IMR-90 (cell line): ENCODE results near the gene COG7. TPM values are rescaled to one million over a fixed set of nuclear protein-coding genes. Genes with fewer than 3 reads are reported as not detected.

Experiments used
- ATAC-seq: fragments of 200-7000 bp; cut with Tn5 transposase; 2 replicates; pipeline ENCODE4 v1.9.1; 2020; ENCODE audit warnings: low read depth, mild to moderate bottlenecking, moderate library complexity
- BruUV-seq: library from RNA; stranded (reverse); fragments of 400-500 nt; replicated peaks from 2 replicates; lab custom pipeline; 2021; lab: Mats Ljungman, UMichigan
- CTCF ChIA-PET: fragments of 300-600 bp; formaldehyde crosslinking; extraction: SDS; loops from one replicate; lab custom pipeline; 2021; ENCODE audit warnings: antibody characterized with exemption; lab: Yijun Ruan, JAX
- POLR2A ChIA-PET: fragments of 300-600 bp; sonication (Branson Sonifier 250); formaldehyde crosslinking; loops from one replicate; lab custom pipeline; 2022; ENCODE audit warnings: antibody characterized with exemption; ENCODE audit not compliant: unreplicated experiment; lab: Charles Lee
- DNase-seq: peaks from one replicate; pipeline ENCODE4 v3.0.0; 2013
- H2AFZ ChIP-seq: replicated peaks from 2 replicates; pipeline ENCODE3; 2013; ENCODE audit warnings: low read length, mild to moderate bottlenecking; ENCODE audit not compliant: poor library complexity
- H2AK5ac ChIP-seq: 2 replicates; pipeline ENCODE4 v1.6.1; 2013; ENCODE audit warnings: low read depth, low read length, inconsistent platforms
- H2AK9ac ChIP-seq: replicated peaks from 2 replicates; pipeline ENCODE3; 2013; ENCODE audit warnings: mild to moderate bottlenecking, low read depth, low read length, moderate library complexity; ENCODE audit not compliant: poor library complexity
- H2BK120ac ChIP-seq: 2 replicates; pipeline ENCODE4 v1.6.1; 2013; ENCODE audit warnings: low read depth, low read length, inconsistent platforms
- H2BK15ac ChIP-seq: 3 replicates; pipeline ENCODE4 v1.6.1; 2013; ENCODE audit warnings: low read depth, low read length, inconsistent platforms
- H2BK20ac ChIP-seq: 2 replicates; pipeline ENCODE4 v1.6.1; 2013; ENCODE audit warnings: low read depth, mild to moderate bottlenecking, inconsistent platforms, low read length, moderate library complexity
- H2BK5ac ChIP-seq: 2 replicates; pipeline ENCODE4 v1.6.1; 2013; ENCODE audit warnings: mild to moderate bottlenecking, low read depth, low read length, inconsistent platforms; ENCODE audit not compliant: poor library complexity, severe bottlenecking
- H3K14ac ChIP-seq: replicated peaks from 2 replicates; pipeline ENCODE4 v1.6.1; 2013; ENCODE audit warnings: low read depth, low read length, inconsistent platforms
- H3K18ac ChIP-seq: 2 replicates; pipeline ENCODE4 v1.6.1; 2013; ENCODE audit warnings: low read depth, low read length, control low read depth
- H3K23ac ChIP-seq: 2 replicates; pipeline ENCODE4 v1.6.1; 2013; ENCODE audit warnings: low read depth, low read length, inconsistent platforms
- H3K27ac ChIP-seq: 2 replicates; pipeline ENCODE4 v1.5.1; 2013; ENCODE audit warnings: mild to moderate bottlenecking, control low read depth, low read length; ENCODE audit not compliant: insufficient read depth
- H3K27me3 ChIP-seq: 2 replicates; pipeline ENCODE4 v1.6.1; 2013; ENCODE audit warnings: low read length; ENCODE audit not compliant: control insufficient read depth, insufficient read depth
- H3K36me3 ChIP-seq: 2 replicates; pipeline ENCODE4 v1.6.1; 2013; ENCODE audit warnings: low read length, mixed read lengths; ENCODE audit not compliant: control insufficient read depth, insufficient read depth
- H3K4ac ChIP-seq: 2 replicates; pipeline ENCODE4 v1.6.1; 2013; ENCODE audit warnings: low read depth, low read length, inconsistent platforms
- H3K4me1 ChIP-seq: 2 replicates; pipeline ENCODE4 v1.6.1; 2013; ENCODE audit warnings: low read length, mixed read lengths; ENCODE audit not compliant: control insufficient read depth, insufficient read depth
- H3K4me2 ChIP-seq: 2 replicates; pipeline ENCODE4 v1.6.1; 2013; ENCODE audit warnings: low read depth, mild to moderate bottlenecking, control low read depth, low read length, moderate library complexity
- H3K4me3 ChIP-seq: 2 replicates; pipeline ENCODE4 v1.5.1; 2013; ENCODE audit warnings: low read depth, mild to moderate bottlenecking, control low read depth, low read length, moderate library complexity; ENCODE audit not compliant: insufficient read depth
- H3K56ac ChIP-seq: 2 replicates; pipeline ENCODE4 v1.6.1; 2013; ENCODE audit warnings: low read length, inconsistent platforms; ENCODE audit not compliant: insufficient read depth; ENCODE audit errors: extremely low read depth
- H3K79me1 ChIP-seq, 2 experiments: 2 replicates each; pipeline ENCODE4 v1.6.1; 2013; ENCODE audit warnings: low read length in 2 of 2, inconsistent platforms in 1 of 2, low read depth in 1 of 2
- H3K9ac ChIP-seq: 2 replicates; pipeline ENCODE4 v1.6.1; 2013; ENCODE audit warnings: low read depth, low read length, control low read depth
- H3K9me1 ChIP-seq: 2 replicates; pipeline ENCODE4 v1.6.1; 2013; ENCODE audit warnings: low read length, inconsistent platforms; ENCODE audit not compliant: insufficient read depth
- H3K9me3 ChIP-seq: 2 replicates; pipeline ENCODE4 v1.6.1; 2013; ENCODE audit warnings: low read length; ENCODE audit not compliant: control insufficient read depth, insufficient read depth
- H4K20me1 ChIP-seq: 2 replicates; pipeline ENCODE4 v1.6.1; 2013; ENCODE audit warnings: low read length, inconsistent platforms; ENCODE audit not compliant: insufficient read depth
- H4K5ac ChIP-seq: 2 replicates; pipeline ENCODE4 v1.6.1; 2013; ENCODE audit warnings: mild to moderate bottlenecking, low read depth, low read length, control low read depth
- H4K8ac ChIP-seq, 2 experiments: 2 replicates each; pipeline ENCODE4 v1.6.1; 2013; ENCODE audit warnings: low read depth in 2 of 2, low read length in 2 of 2, control low read depth in 1 of 2, inconsistent platforms in 1 of 2
- H4K91ac ChIP-seq: 2 replicates; pipeline ENCODE4 v1.6.1; 2013; ENCODE audit warnings: low read depth, low read length, inconsistent platforms; ENCODE audit not compliant: insufficient read depth
- BHLHE40 ChIP-seq: fragments of 150-350 bp; IDR thresholded peaks from 2 replicates; pipeline ENCODE4 v1.6.1; 2016; ENCODE audit warnings: mild to moderate bottlenecking, low read depth, low read length
- FOS ChIP-seq: fragments of 150-350 bp; IDR thresholded peaks from 2 replicates; pipeline ENCODE4 v1.6.1; 2016; ENCODE audit warnings: low read depth, low read length
- MXI1 ChIP-seq: IDR thresholded peaks from 2 replicates; pipeline ENCODE4 v1.6.1; 2012; ENCODE audit warnings: low read depth, mild to moderate bottlenecking, low read length, moderate library complexity, borderline replicate concordance
- WGBS, 2 experiments: methylation state at CpG; one replicate each; pipeline versions ENCODE4 v1.1.5 to v1.1.7; 2013; ENCODE audit warnings: missing lambda C conversion rate in 2 of 2; ENCODE audit not compliant: insufficient read length in 1 of 2; ENCODE audit errors: extremely low coverage in 2 of 2; 5-methylcytosine and 5-hydroxymethylcytosine counted together
- dilution Hi-C: fragments of 300-500 bp; cut with HindIII; formaldehyde crosslinking; loops from one replicate; pipeline ENCODE4 v1.14.3; 2018; ENCODE audit warnings: low sequenced_read_pairs; ENCODE audit not compliant: unreplicated experiment
- in situ Hi-C: fragments of 300-500 bp; cut with MboI; formaldehyde crosslinking; loops from 3 replicates; pipeline ENCODE4 v1.14.3; 2019; ENCODE audit warnings: low sequenced_read_pairs, inconsistent platforms, mixed read lengths
- intact Hi-C: fragments of 100-400 bp; cut with micrococcal nuclease; formaldehyde crosslinking; loops from 2 replicates; pipeline ENCODE4 v1.10.0; 2022
- polyA plus RNA-seq, 3 experiments: library from polyadenylated mRNA; depleted of rRNA; stranded (reverse); fragments of >200 nt; gene quantifications; 2 replicates each; pipeline ENCODE4 v1.2.3, GENCODE V29; 2012; ENCODE audit warnings: low replicate concordance in 1 of 3
- total RNA-seq: library from RNA; depleted of rRNA; stranded (reverse); fragments of >200 nt; gene quantifications from 2 replicates; pipeline ENCODE4 v1.2.3, GENCODE V29; 2012
- TF ChIP-seq, protein P1 (sequence below): fragments of 150-350 bp; IDR thresholded peaks from 2 replicates; pipeline ENCODE4 v1.6.1; 2016; ENCODE audit warnings: low read depth, mild to moderate bottlenecking, low read length, moderate library complexity, borderline replicate concordance

The COG7 gene
- total and polyA plus RNA-seq, 2 of the 4 experiments (the other 2 are of a cell fraction) = 28.5 to 43.7 TPM

- H3K27me3 ChIP-seq = no peaks in the 10 kb centered on the region
- no peak overlapping the region for H2AK5ac ChIP-seq
- H3K79me1 ChIP-seq = peaks cover 0 to 10% of the 10 kb centered on the region in 2 experiments; a peak in 1 of 4 replicates
- BruUV-seq = no TSS peak
- H2AK9ac ChIP-seq = peak overlapping the region; percentile 16
- H4K91ac ChIP-seq = no peak overlapping the region
- H3K4ac ChIP-seq = no peak overlapping the region
- WGBS, 2 experiments = 94% methylated on average over 10 of the region's 16 CpGs; no CpG with 5 or more reads in 1 of the 2 experiments
- ChIA-PET POLR2A (interaction anchor here (0.6 kb wide), 2 partner anchors 281 to 558 kb away, joined by 3 read pairs; no protein-coding TSS in a partner anchor), CTCF (interaction anchor here (0.6 to 1.5 kb wide), 11 partner anchors 9 to 533 kb away, joined by 3 to 7 read pairs (median 3); no protein-coding TSS in a partner anchor)
- no peaks in the 10 kb centered on the region for H3K4me1 ChIP-seq
- H3K23ac ChIP-seq = no peak overlapping the region
- DNase-seq (no peak), ATAC-seq (no peak)
- H2BK120ac ChIP-seq = no peak overlapping the region
- no peaks in the 10 kb centered on the region for H3K9me1 ChIP-seq
- TF ChIP-seq FOS = no peak
- TF ChIP-seq, protein P1, sequence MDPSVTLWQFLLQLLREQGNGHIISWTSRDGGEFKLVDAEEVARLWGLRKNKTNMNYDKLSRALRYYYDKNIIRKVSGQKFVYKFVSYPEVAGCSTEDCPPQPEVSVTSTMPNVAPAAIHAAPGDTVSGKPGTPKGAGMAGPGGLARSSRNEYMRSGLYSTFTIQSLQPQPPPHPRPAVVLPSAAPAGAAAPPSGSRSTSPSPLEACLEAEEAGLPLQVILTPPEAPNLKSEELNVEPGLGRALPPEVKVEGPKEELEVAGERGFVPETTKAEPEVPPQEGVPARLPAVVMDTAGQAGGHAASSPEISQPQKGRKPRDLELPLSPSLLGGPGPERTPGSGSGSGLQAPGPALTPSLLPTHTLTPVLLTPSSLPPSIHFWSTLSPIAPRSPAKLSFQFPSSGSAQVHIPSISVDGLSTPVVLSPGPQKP = no peak
- no peak for TF ChIP-seq MXI1
- no peak for TF ChIP-seq BHLHE40
- H3K4me3 ChIP-seq = no peak overlapping the region
- no peak overlapping the region for H3K4me2 ChIP-seq
- H2BK20ac ChIP-seq = no peak overlapping the region
- no peak overlapping the region for H4K8ac ChIP-seq
- in situ Hi-C loops = loop anchor here (10.0 kb wide), 2 partner anchors 249 to 539 kb away; partner anchors contain the start of gene SCNN1G
- H3K14ac ChIP-seq = no peak overlapping the region
- peaks cover 10% of the 10 kb centered on the region; the same call in 1 of the 2 replicates for H4K20me1 ChIP-seq
- no peak overlapping the region for H4K5ac ChIP-seq
- H2AFZ ChIP-seq = no peak overlapping the region
- no peak overlapping the region for H3K56ac ChIP-seq
- no peak overlapping the region for H3K18ac ChIP-seq
- no peak overlapping the region for H2BK15ac ChIP-seq
- peaks cover 47% of the 10 kb centered on the region for H3K36me3 ChIP-seq
- no peak overlapping the region for H2BK5ac ChIP-seq
- no peak overlapping the region for H3K9ac ChIP-seq
- intact Hi-C loops = no loop called here
- no peak overlapping the region for H3K27ac ChIP-seq
- H3K9me3 ChIP-seq = no peaks in the 10 kb centered on the region
- dilution Hi-C loops = no loop called here
Observed at GRCh38 chr16:23433261-23433920, 19.6 kb downstream of the COG7 start.
